GM11168 (cell line): ENCODE results near the gene MMP14.

Experiments used
- in situ Hi-C: fragments of 300-500 bp; cut with MboI; formaldehyde crosslinking; loops from one replicate; pipeline ENCODE4 v1.12.0; 2022; ENCODE audit warnings: low sequenced_read_pairs; ENCODE audit not compliant: unreplicated experiment

MMP14 gene

DNA sequence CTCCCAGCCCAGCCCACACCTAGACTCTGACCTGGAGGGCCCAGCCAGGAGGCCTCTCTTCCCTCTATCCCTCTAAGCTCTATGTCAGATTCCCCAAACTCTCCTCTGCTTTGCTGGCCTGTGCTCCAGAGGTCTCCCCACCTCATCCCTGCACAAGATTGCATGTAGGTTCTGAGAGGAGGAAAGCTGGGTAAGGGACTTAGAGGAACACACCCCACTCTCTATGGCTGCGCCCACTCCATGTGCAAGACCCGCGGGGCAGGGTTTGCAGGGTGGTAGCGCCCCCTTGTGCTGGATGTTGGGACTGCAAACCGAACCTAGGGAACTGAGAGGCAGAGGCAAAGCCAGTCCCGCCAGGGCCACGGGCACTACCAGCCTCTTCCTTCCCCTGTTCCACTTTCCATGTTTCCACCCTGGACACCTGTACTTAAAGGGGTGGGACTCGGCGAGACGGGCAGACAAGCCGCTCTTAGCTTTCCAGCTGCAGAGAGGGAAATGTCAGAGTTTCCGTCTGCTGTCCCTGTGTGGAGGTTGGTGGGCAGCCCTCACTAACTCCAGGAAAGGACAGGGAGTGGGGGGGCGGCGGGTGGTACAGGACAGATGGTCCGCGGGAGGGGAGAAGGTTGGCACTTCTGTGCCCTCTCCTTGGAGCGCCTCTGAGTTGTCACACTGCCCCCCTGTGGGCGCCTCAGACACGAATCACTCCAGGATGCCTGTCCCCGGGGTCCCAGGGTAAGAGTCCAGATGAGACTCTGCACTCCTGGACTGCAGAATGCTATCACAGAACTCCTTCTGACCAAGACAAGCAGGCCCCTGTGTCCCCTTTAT lies 16.8 kb downstream of the MMP14 start:
- in situ Hi-C loops, result loop anchor here (25.0 kb wide), 1 partner anchor 466 kb away; no protein-coding TSS in a partner anchor

DNA sequence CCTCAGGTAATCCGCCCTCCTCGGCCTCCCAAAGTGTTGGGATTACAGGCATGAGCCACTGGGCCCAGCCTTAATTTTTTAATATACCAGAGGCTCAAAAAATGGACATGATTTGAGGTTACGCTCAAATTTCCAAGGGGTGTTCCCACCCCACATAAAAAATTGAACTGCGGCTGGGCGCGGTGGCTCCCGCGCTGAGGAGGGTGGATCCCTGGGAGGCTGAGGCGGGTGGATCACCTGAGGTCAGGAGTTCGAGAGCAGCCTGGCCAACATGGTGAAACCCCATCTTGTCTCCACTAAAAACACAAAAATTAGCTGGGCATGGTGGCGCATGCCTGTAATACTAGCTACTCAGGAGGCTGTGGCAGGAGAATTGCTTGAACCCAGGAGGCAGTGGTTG lies 17.9 kb downstream of the MMP14 start:
- in situ Hi-C loops, result loop anchor here (25.0 kb wide), 1 partner anchor 467 kb away; no protein-coding TSS in a partner anchor

DNA sequence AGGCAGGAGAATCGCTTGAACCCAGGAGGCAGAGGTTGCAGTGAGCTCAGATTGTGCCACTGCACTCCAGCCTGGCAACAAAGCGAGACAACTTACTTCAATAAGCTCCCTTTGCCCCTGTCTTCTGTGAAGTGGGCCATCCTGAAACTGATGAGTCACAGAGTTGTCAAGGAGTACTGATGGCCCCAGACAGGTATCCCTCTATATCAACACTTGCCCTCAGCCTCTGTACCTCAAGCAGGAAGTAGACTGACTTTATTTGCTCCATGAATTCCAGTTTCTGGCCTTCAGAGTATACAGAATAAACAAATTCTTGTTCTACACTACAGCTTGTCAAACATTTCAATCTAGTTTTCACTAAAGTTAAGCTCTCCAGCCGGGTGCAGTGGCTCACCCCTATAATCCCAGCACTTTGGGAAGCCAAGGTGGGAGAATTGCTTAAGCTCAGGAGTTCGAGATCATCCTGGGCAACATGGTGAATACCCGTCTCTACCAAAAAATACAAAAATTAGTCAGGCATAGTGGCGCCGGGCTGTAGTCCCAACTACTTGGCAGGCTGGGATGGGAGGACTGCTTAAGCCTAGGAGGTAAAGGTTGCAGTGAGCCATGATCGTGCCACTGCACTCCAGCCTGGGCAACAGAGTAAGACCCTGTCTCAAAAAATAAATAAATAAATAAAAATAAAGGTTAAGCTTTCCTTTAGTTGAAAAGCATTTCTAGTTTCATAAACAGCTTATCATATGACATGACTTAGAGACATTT lies 18.8 kb downstream of the MMP14 start:
- in situ Hi-C loops, result loop anchor here (5.0 to 25.0 kb wide), 2 partner anchors 203 to 468 kb away; no protein-coding TSS in a partner anchor

DNA sequence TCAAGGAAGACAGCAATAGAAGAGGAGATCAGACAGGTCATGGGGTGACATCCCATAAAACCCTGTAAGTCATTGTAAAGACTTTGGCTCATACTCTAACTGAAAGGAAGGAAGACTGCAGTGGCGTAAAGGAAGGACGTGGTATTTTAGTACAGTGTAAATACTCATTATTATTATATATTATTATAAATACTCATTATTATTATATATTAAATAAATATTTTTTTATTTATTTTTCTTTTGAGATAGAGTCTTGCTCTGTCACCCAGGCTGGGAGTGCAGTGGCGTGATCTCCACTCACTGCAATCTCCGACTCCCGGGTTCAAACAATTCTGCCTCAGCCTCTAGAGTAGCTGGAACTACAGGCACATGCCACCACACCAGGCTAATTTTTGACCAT lies 20.0 kb downstream of the MMP14 start:
- in situ Hi-C loops, result loop anchor here (5.0 to 25.0 kb wide), 2 partner anchors 204 to 469 kb away; no protein-coding TSS in a partner anchor

DNA sequence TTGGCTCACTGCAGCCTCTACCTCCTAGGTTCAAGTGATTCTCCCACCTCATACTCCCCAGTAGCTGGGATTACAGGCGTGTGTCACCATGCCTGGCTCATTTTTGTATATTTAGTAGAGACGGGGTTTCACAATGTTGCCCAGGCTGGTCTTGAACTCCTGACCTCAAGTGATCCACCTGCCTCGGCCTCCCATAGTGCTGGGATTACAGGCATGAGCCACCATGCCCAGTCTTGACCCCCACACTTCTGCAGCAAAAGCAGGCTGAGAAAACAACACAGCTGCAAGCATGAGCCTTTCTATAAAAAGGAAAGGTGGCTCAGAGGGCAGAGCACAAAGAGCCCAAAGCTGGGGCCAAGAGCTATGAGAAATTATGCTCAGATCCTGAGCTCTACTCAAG lies 24.0 kb downstream of the MMP14 start:
- in situ Hi-C loops, result loop anchor here (25.0 kb wide), 1 partner anchor 473 kb away; no protein-coding TSS in a partner anchor

DNA sequence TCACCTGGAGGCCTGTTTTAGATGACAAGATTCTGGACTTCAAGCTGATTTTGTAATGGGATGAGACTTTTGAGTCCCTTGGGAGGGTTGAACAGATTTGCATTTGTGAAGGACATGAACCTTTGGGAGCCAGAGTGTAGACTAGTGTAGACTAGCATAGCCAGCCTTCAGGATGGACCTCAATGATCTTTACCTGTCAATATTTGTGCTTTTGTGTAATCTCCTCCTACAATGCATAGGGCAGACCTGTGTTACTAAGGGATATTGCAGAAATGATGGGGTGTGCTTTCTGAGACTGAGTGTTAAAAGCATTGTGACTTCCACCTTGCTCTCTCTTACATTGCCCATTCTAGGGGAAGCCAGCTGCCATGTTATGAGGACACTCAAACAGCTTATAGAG lies 25.3 kb downstream of the MMP14 start:
- in situ Hi-C loops, result loop anchor here (25.0 kb wide), 1 partner anchor 474 kb away; no protein-coding TSS in a partner anchor

DNA sequence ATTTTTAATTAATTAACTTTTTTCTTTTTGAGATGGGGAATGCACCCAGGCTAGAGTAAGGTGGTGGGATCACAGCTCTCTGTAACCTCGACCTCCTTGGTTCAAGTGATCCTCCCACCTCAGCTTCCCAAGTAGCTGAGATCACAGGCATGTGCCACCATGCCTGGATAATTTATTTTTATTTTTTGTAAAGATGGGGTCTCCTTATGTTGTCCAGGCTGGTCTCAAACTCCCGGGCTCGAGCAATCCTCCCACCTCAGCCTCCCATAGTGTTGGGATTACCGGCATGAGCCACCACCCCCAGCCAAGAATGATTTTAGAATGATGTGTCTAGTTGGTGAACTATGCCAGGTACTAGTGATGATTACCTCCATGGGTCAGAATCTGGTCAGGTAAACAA lies 28.6 kb downstream of the MMP14 start:
- in situ Hi-C loops, result loop anchor here (25.0 kb wide), 1 partner anchor 478 kb away; no protein-coding TSS in a partner anchor

DNA sequence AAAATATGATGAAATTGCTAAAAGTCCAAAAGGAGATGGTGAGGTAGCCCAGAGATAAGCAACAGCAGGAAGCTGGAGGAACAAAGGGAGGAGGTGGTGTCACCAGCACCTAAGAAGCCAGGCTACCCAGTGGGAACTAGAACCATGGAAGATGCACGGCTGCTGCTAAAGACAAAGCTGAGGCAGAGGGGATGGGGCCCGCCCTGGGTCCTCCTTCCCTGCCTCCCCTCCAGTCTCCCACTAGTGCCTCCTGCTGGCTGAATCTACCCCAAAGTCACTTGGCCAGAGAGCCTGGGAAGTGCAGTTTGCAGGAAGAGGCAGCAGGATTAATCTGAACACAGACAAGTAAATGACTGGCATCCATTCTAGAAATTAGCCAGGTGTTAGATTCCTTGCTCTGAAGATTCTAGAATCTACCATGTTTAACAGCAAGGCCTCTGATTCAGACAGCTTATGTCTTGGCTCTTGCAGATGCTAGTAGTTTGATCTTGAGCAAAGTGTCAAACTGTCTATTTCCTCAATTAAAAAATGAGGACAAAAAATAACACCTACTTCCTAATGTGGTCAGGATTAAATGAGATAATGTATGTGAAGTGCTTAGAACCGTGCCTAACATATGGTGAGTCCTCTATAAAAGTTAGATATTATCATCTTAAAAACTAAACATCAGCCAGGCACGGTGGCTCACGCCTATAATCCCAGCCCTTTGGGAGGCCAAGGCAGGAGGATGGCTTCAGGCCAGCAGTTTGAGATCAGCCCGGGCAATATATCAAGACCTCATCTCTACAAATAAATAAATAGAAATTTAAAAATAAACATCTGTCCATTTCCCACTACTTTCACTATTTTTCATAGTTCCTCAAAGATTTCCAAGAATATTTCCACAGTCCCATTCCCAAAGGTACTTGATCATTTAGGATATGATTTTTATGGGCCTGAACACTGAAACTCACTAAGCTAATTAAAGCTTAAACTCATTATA lies 29.3 kb downstream of the MMP14 start:
- in situ Hi-C loops, result loop anchor here (25.0 kb wide), 1 partner anchor 478 kb away; no protein-coding TSS in a partner anchor

DNA sequence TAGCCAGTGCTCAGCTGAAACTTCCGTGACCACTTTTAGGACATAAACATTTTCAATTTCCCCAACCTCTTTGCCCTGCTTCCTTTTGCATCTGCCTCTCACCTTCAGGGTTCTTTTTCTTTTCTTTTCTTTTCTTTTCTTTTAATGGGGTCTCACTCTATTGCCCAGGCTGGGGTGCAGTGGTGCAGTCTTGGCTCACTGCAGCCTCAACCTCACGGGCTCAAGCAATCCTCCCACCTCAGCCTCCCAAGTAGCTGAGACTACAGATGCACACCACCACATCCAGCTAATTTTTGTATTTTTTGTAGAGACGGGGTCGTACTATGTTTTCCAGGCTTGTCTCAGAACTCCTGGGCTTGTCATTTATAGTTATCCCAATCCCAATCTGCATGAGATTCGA lies 30.5 kb downstream of the MMP14 start:
- in situ Hi-C loops, result loop anchor here (25.0 kb wide), 1 partner anchor 480 kb away; no protein-coding TSS in a partner anchor

DNA sequence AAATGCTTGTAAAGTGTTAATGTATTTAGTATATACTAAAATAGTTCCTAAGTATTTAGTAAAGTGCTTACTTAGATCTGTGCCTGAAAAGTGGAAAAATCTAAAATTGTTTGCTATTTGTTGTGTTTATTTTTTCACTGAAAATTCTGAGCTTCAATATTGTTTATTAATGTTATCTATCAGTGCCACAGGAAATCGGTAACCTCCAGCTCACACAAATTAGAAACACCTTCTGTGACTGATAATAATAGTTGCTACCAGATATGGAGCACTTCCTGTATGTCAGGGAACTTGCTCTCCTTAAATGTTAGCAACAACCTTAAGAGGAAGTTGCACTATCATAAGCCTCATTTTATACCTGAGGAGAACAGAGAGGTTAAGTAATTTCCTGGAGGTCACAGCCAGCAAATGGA lies 34.4 kb downstream of the MMP14 start:
- in situ Hi-C loops, result loop anchor here (25.0 kb wide), 1 partner anchor 484 kb away; no protein-coding TSS in a partner anchor

DNA sequence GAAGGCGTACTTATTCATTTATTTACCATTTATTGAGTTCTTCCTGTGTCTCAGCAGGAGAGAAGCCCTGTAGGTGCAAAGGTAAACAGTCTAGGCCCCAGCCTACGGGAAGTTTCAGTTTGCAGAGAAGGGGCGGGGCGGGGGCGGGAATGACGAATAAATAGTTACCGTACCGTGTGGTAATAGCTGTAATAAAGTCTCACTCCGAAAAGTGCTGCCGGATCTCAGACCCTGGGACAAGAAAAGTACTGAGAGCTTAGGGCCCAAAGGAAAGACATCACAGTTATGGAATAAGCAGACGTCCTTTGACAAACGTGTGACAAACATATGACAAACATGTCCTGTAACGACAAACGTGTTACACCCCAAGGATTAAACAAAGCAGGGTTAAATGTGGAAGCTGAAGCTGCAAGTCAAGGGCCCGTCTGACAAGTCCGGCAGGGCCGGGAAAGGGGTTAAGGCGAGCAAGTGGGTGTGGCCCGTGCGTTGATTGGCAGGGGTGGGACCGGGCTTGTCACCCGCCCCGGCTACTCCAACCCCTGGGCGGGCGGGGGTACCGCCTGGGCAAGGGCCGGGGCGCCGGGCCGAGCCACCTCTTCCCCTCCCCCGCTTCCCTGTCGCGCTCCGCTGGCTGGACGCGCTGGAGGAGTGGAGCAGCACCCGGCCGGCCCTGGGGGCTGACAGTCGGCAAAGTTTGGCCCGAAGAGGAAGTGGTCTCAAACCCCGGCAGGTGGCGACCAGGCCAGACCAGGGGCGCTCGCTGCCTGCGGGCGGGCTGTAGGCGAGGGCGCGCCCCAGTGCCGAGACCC lies 35.0 kb downstream of the MMP14 start, which contains the start of gene LRP10:
Gene LRP10, plus strand, starts transcription at position 517 of the 809 bp plus-strand sequence. CDS start 564 bp downstream, outside the sequence.
- in situ Hi-C loops, result loop anchor here (25.0 kb wide), 1 partner anchor 484 kb away; no protein-coding TSS in a partner anchor

DNA sequence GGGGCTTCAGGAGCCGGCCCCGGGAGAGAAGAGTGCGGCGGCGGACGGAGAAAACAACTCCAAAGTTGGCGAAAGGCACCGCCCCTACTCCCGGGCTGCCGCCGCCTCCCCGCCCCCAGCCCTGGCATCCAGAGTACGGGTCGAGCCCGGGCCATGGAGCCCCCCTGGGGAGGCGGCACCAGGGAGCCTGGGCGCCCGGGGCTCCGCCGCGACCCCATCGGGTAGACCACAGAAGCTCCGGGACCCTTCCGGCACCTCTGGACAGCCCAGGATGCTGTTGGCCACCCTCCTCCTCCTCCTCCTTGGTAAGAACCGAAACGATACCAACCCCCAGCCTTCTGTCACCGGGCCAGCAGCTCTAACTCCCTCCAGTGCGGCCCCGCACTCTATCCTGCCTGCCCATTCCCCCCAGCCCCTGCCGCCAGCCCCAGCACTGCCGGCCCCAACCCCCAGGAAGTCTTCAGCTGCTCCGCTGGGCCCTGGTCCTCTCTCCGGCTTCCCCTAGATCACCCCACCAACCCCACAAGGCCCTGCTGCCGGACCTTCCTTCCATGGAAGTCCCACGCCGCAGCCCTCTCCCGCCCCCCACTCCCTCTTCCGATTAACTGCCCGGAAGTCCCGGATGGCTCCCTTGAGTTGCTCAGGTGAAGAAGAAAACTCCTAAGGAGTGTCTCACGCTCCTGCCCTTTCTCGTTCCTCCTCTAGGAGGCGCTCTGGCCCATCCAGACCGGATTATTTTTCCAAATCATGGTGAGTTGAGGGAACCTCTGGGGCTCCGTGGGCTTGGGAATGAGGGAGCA lies 35.8 kb downstream of the MMP14 start:
- in situ Hi-C loops, result loop anchor here (25.0 kb wide), 1 partner anchor 485 kb away; no protein-coding TSS in a partner anchor

DNA sequence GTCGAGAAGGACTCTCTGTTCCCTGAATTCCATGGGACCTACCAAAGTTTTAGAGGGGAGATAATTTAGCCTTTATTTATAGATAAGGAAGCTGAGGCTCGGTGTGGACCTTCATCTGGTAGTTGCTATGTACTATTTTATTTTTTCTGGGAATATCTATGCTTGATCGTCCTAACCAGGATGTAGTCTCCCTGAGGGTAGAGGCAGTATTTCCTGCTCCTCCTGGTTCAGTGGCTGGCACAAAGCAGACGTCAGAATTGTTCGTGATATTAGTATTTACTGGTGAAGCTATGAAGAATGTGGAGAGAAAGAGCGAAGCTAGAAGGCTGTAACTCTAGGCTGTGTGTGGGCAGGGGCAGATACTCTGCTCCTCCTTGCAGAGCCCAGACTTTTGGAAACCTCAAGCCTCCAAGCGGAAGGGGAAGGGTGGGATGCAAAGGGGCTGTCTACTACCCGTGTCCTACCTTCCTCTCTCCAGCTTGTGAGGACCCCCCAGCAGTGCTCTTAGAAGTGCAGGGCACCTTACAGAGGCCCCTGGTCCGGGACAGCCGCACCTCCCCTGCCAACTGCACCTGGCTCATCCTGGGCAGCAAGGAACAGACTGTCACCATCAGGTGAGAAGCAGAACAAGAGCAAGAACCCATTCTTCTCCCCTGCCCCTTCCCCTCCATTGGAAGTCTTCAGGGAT lies 36.6 kb downstream of the MMP14 start:
- in situ Hi-C loops, result loop anchor here (25.0 kb wide), 1 partner anchor 486 kb away; no protein-coding TSS in a partner anchor

DNA sequence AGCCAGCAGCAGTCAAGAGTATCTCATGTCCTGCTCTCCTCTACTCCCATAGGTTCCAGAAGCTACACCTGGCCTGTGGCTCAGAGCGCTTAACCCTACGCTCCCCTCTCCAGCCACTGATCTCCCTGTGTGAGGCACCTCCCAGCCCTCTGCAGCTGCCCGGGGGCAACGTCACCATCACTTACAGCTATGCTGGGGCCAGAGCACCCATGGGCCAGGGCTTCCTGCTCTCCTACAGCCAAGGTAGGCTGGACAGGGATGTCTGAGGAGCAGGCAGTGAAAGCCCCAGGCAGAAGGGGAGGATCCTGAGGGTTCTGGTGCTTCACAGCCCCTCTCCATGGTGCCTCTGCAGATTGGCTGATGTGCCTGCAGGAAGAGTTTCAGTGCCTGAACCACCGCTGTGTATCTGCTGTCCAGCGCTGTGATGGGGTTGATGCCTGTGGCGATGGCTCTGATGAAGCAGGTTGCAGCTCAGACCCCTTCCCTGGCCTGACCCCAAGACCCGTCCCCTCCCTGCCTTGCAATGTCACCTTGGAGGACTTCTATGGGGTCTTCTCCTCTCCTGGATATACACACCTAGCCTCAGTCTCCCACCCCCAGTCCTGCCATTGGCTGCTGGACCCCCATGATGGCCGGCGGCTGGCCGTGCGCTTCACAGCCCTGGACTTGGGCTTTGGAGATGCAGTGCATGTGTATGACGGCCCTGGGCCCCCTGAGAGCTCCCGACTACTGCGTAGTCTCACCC lies 38.8 kb downstream of the MMP14 start:
- in situ Hi-C loops, result no loop called here

DNA sequence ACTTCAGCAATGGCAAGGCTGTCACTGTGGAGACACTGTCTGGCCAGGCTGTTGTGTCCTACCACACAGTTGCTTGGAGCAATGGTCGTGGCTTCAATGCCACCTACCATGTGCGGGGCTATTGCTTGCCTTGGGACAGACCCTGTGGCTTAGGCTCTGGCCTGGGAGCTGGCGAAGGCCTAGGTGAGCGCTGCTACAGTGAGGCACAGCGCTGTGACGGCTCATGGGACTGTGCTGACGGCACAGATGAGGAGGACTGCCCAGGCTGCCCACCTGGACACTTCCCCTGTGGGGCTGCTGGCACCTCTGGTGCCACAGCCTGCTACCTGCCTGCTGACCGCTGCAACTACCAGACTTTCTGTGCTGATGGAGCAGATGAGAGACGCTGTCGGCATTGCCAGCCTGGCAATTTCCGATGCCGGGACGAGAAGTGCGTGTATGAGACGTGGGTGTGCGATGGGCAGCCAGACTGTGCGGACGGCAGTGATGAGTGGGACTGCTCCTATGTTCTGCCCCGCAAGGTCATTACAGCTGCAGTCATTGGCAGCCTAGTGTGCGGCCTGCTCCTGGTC lies 39.4 kb downstream of the MMP14 start:
- in situ Hi-C loops, result no loop called here

DNA sequence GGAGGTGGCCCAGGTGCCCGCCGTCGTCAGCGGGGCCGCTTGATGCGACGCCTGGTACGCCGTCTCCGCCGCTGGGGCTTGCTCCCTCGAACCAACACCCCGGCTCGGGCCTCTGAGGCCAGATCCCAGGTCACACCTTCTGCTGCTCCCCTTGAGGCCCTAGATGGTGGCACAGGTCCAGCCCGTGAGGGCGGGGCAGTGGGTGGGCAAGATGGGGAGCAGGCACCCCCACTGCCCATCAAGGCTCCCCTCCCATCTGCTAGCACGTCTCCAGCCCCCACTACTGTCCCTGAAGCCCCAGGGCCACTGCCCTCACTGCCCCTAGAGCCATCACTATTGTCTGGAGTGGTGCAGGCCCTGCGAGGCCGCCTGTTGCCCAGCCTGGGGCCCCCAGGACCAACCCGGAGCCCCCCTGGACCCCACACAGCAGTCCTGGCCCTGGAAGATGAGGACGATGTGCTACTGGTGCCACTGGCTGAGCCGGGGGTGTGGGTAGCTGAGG lies 40.7 kb downstream of the MMP14 start:
- in situ Hi-C loops, result no loop called here
